Activated gamma-delta T cell treated with anti-CD3 and anti-CD28 coated beads, Interleukin-2, amount 50 U/mL, for 16 hours (primary cell): ENCODE results near the gene LENG8.
"Not testable (repeated sequence)": the region's sequence is repeated elsewhere in the genome, so short reads cannot be mapped to it uniquely, and the experiment has no call there.

Experiments used
- DNase-seq: peaks from one replicate; pipeline ENCODE4 v3.0.0-alpha.2; 2020; ENCODE audit warnings: low read depth

Gene LENG8

GRCh38 chr19:54444737-54445136 is 4.3 kb upstream of the LENG8 start:
- DNase-seq, result no peak

- not testable (repeated sequence) for DNase-seq
Measured at GRCh38 chr19:54446349-54446748, 2.6 kb upstream of the LENG8 start.

GRCh38 chr19:54448040-54448773 is 792 bp upstream of the LENG8 start:
- DNase-seq, result no peak

GRCh38 chr19:54449701-54450069 is 686 bp downstream of the LENG8 start:
- DNase-seq, result no peak

- DNase-seq, result no peak
Measured at GRCh38 chr19:54451331-54451871, 2.4 kb downstream of the LENG8 start.

GRCh38 chr19:54451997-54452396 is 3.0 kb downstream of the LENG8 start:
- no peak for DNase-seq

- no peak for DNase-seq
Measured at GRCh38 chr19:54452626-54453025, 3.6 kb downstream of the LENG8 start.

- no peak for DNase-seq
Measured at GRCh38 chr19:54453921-54454780, 5.2 kb downstream of the LENG8 start.

GRCh38 chr19:54454781-54455675 is 6.0 kb downstream of the LENG8 start:
- DNase-seq, result no peak

- DNase-seq, result no peak
Measured at GRCh38 chr19:54455786-54456422, 6.9 kb downstream of the LENG8 start.

- no peak for DNase-seq
Measured at GRCh38 chr19:54456423-54457373, 7.7 kb downstream of the LENG8 start.

- no peak for DNase-seq
Measured at GRCh38 chr19:54457773-54458647, 9.0 kb downstream of the LENG8 start.

- no peak for DNase-seq
Measured at GRCh38 chr19:54458648-54459281, 9.8 kb downstream of the LENG8 start.

GRCh38 chr19:54459282-54460229 is 10.6 kb downstream of the LENG8 start:
- no peak for DNase-seq

GRCh38 chr19:54460230-54461005 is 11.4 kb downstream of the LENG8 start:
- DNase-seq, result no peak

GRCh38 chr19:54461210-54461609 is 12.2 kb downstream of the LENG8 start:
- no peak for DNase-seq

- no peak for DNase-seq
Measured at GRCh38 chr19:54461613-54462012, 12.6 kb downstream of the LENG8 start.
